Activated CD4-positive, alpha-beta T cell treated with anti-CD3 and anti-CD28 coated beads for 36 hours (primary cell): ENCODE data around the gene IFNLR1. TPM values are rescaled to one million over a fixed set of nuclear protein-coding genes. Genes with fewer than 3 reads are reported as not detected.

ENCODE experiments used
- ATAC-seq: fragments of 200-7000 bp; cut with Tn5 transposase; one replicate; pipeline ENCODE4 v1.10.0; 2021; ENCODE audit warnings: mild to moderate bottlenecking, moderate library complexity
- CTCF ChIA-PET: fragments of 350-600 bp; sonication (Branson Sonifier 250); formaldehyde crosslinking; loops from one replicate; lab custom pipeline; 2021; ENCODE audit warnings: antibody characterized with exemption; lab: Charles Lee
- POLR2A ChIA-PET: fragments of 350-600 bp; sonication (Branson Sonifier 250); formaldehyde crosslinking; loops from one replicate; lab custom pipeline; 2021; ENCODE audit warnings: antibody characterized with exemption, inconsistent platforms; lab: Charles Lee
- DNase-seq: peaks from one replicate; pipeline ENCODE4 v3.0.0-alpha.2; 2020
- H3K27ac Mint-ChIP-seq: one replicate; pipeline ENCODE4 v1.8.0; 2021; ENCODE audit warnings: mixed read lengths
- H3K27me3 Mint-ChIP-seq: one replicate; pipeline ENCODE4 v1.8.0; 2021; ENCODE audit warnings: mixed read lengths
- H3K36me3 Mint-ChIP-seq: one replicate; pipeline ENCODE4 v1.8.0; 2021; ENCODE audit warnings: low read depth, mixed read lengths
- H3K4me1 Mint-ChIP-seq: one replicate; pipeline ENCODE4 v1.8.0; 2021; ENCODE audit warnings: mixed read lengths
- H3K4me3 Mint-ChIP-seq: one replicate; pipeline ENCODE4 v1.8.0; 2021; ENCODE audit warnings: mild to moderate bottlenecking, moderate library complexity, mixed read lengths
- H3K9me3 Mint-ChIP-seq: one replicate; pipeline ENCODE4 v1.8.0; 2021; ENCODE audit warnings: low read depth, mixed read lengths
- intact Hi-C, 2 experiments: fragments of 100-400 bp; cut with DNase I in 1 of 2; cut with micrococcal nuclease in 1 of 2; formaldehyde crosslinking; loops; one replicate each; pipeline versions ENCODE4 v1.14.2 to v1.15.1; 2022 to 2024; cut with DNase I, micrococcal nuclease
- total RNA-seq, 2 experiments: library from RNA; stranded (reverse); gene quantifications; one replicate each; pipeline ENCODE4 v1.2.3, GENCODE V29; 2021

Gene IFNLR1
- total RNA-seq, 2 experiments from 2014 or later: 6.6 to 7.4 TPM

DNA sequence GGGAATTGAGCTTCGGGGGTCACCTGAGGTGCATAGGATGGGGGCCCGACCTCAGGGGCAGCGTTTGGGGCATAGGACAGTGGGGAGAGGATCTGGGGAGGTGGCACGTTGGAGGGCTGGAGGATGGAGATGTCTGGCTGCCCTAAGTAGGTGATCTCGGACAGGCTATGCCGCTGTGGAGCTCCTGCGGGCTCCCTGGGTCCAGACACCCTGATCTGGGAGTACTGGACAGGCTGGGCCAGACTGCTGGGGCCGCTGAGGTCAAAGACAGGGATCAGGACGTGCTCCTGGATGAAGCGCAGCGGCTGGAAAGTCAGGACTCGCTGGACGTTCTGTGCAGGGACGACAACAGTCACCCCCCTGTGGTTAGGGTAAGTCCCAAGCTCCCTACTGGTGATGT lies 65.7 kb downstream of the IFNLR1 start:
- intact Hi-C loops: no loop called here
- no peak overlapping the region for H3K4me3 Mint-ChIP-seq
- H3K9me3 Mint-ChIP-seq: no peaks in the 10 kb centered on the region
- ChIA-PET CTCF (interaction anchor here (0.6 kb wide), 1 partner anchor 192 kb away, joined by 3 read pairs; no protein-coding TSS in a partner anchor), POLR2A (no interaction called here)
- peaks cover 10% of the 10 kb centered on the region for H3K27me3 Mint-ChIP-seq
- H3K27ac Mint-ChIP-seq: no peak overlapping the region
- DNase-seq (no peak), ATAC-seq (no peak)
- no peaks in the 10 kb centered on the region for H3K4me1 Mint-ChIP-seq
- no peaks in the 10 kb centered on the region for H3K36me3 Mint-ChIP-seq

DNA sequence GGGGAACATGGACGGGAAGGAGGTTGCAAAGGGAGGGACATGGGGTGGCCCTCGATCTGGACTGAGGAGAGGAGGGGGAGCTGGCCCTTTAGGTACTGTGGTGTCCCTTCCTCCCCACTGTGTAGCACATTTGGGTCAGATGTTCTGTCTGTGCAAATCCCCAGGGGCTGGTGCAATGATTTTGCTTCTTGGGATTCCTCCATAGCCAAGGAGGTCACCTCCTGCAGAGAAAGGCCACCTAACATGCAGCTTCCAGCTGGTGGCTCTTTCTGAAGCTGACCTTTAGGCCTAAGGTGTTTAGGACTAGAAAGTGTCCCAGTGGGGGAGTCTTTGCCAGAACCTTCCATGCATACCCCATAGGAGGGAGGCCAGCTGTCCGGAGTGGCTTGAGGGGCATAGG lies 66.1 kb downstream of the IFNLR1 start:
- ATAC-seq (no peak), DNase-seq (no peak)
- Mint-ChIP-seq H3K27me3 (peaks cover 12% of the 10 kb centered on the region), H3K9me3 (no peaks in the 10 kb centered on the region), H3K27ac (no peak overlapping the region), H3K4me1 (no peaks in the 10 kb centered on the region), H3K36me3 (no peaks in the 10 kb centered on the region), H3K4me3 (no peak overlapping the region)
- POLR2A ChIA-PET: no interaction called here
- intact Hi-C loops: no loop called here
- CTCF ChIA-PET: no interaction called here

GRCh38 chr1:24119859-24120756 lies 67.0 kb downstream of the IFNLR1 start:
- Mint-ChIP-seq H3K27ac (no peak overlapping the region), H3K27me3 (peaks cover 12% of the 10 kb centered on the region), H3K4me1 (no peaks in the 10 kb centered on the region), H3K4me3 (no peak overlapping the region), H3K9me3 (no peaks in the 10 kb centered on the region), H3K36me3 (no peaks in the 10 kb centered on the region)
- ChIA-PET CTCF (no interaction called here), POLR2A (interaction anchor here (0.5 kb wide), 1 partner anchor 332 kb away, joined by 10 read pairs; no protein-coding TSS in a partner anchor)
- DNase-seq: no peak
- ATAC-seq: no peak
- intact Hi-C loops: no loop called here

GRCh38 chr1:24119489-24119858 lies 67.6 kb downstream of the IFNLR1 start:
- POLR2A ChIA-PET: interaction anchor here (0.5 kb wide), 1 partner anchor 332 kb away, joined by 10 read pairs; no protein-coding TSS in a partner anchor
- Mint-ChIP-seq H3K4me3 (no peak overlapping the region), H3K27me3 (peaks cover 12% of the 10 kb centered on the region), H3K9me3 (no peaks in the 10 kb centered on the region), H3K4me1 (no peaks in the 10 kb centered on the region), H3K27ac (no peak overlapping the region), H3K36me3 (no peaks in the 10 kb centered on the region)
- DNase-seq (no peak), ATAC-seq (no peak)
- CTCF ChIA-PET: no interaction called here
- intact Hi-C loops: no loop called here

DNA sequence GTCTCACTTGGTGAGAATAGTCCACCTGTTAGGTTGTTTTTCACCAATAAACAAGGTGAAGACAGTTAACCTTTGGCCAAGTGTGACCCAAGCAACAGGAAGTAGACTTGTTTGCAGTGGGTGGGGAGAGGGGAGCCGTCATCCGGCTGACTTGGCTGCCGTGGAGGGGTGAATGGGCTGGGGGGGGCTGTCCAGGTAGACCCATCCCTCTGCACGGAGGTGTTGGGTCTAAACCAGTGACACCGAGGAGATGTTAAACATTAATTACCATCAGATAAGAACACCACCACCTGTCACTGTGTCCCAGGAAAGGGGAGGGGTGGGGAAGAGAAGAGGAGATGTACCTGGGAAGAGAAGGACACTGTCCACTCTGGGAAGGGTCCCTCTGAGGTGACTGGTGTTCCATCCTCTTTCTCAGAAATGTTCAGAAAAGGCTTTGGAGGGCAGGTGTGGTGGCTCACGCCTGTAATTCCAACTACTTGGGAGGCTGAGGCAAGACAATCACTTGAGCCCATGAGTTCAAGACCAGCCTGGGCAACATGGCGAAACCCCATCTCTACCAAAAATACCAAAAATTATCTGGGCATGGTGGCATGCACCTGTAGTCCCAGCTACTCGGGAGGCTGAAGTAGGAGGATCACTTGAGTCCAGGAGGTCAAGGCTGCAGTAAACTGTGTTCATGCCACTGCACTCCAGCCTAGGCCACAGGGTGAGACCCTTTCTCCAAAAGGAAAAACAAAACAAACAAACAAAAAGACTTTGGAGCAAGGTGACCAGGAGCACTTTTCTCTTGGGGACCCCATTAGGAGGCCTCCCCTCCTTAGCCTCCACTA lies 68.5 kb downstream of the IFNLR1 start:
- CTCF ChIA-PET: interaction anchor here (0.5 kb wide), 1 partner anchor 240 kb away, joined by 3 read pairs; no protein-coding TSS in a partner anchor
- no peak overlapping the region for H3K27ac Mint-ChIP-seq
- H3K4me1 Mint-ChIP-seq: no peaks in the 10 kb centered on the region
- H3K9me3 Mint-ChIP-seq: no peaks in the 10 kb centered on the region
- intact Hi-C loops: no loop called here
- H3K4me3 Mint-ChIP-seq: no peak overlapping the region
- POLR2A ChIA-PET: interaction anchor here (0.5 kb wide), 1 partner anchor 80 kb away, joined by 4 read pairs; no protein-coding TSS in a partner anchor
- no peaks in the 10 kb centered on the region for H3K36me3 Mint-ChIP-seq
- no peak for DNase-seq
- H3K27me3 Mint-ChIP-seq: peaks cover 15% of the 10 kb centered on the region
- ATAC-seq: no peak

DNA sequence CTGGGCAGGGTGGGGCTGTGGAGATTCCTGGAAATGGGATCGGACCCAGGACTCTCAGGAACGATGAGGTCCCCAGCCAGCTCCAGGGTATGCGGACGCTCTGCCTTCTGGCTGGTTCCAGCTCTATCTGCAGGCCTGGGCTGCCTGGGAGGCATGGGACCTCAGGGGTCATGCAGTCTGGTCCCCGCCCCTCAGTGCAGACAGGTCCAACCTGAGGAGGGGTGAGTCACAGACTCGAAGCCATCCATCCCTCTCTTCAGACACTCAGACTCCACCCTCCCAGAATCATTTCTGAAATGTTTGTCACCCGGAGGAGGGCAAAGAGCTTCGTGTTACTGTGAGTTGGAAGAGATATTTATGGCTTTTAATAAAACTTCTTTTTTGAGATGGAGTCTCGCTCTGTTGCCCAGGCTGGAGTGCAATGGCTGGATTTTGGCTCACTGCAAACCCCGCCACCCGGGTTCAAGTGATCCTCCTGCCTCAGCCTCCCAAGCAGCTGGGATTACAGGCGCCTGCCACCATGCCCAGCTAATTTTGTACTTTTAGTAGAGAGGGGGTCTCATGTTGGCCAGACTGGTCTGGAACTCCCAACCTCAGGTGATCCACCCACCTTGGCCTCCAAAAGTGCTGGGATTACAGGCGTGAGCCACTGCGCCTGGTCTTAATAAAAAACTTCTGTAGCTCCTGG lies 69.2 kb downstream of the IFNLR1 start:
- ChIA-PET CTCF (interaction anchor here (0.5 to 1.5 kb wide), 2 partner anchors 47 to 240 kb away, joined by 3 to 4 read pairs; no protein-coding TSS in a partner anchor), POLR2A (interaction anchor here (0.5 kb wide), 1 partner anchor 81 kb away, joined by 4 read pairs; no protein-coding TSS in a partner anchor)
- Mint-ChIP-seq H3K36me3 (no peaks in the 10 kb centered on the region), H3K4me1 (no peaks in the 10 kb centered on the region), H3K4me3 (no peak overlapping the region), H3K27ac (no peak overlapping the region), H3K9me3 (no peaks in the 10 kb centered on the region), H3K27me3 (peaks cover 18% of the 10 kb centered on the region)
- peak; percentile 58 for ATAC-seq
- intact Hi-C loops: no loop called here
- DNase-seq: no peak

DNA sequence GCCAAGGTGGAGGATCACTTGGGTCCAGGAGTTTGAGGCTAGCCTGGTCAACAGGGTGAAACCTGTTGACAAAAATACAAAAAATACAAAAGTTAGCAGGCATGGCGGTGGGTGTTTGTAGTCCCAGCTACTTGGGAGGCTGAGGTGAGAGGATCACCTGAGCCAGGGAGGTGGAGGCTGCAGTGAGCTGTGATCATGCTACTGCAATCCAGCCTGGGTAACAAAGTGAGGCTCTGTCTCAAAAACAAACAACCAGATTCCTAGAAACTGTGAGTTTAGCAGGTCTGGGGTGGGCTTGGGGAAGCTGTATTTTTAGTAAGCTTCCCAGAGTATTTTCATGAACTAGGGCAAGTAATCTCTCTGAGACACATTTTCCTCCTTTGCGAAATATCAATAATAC lies 70.0 kb downstream of the IFNLR1 start:
- intact Hi-C loops: no loop called here
- ATAC-seq (no peak), DNase-seq (no peak)
- Mint-ChIP-seq H3K4me3 (no peak overlapping the region), H3K27ac (no peak overlapping the region), H3K27me3 (peaks cover 18% of the 10 kb centered on the region), H3K4me1 (peaks cover 6% of the 10 kb centered on the region), H3K9me3 (no peaks in the 10 kb centered on the region), H3K36me3 (no peaks in the 10 kb centered on the region)
- ChIA-PET POLR2A (interaction anchor here (0.6 kb wide), 1 partner anchor 47 kb away, joined by 4 read pairs; no protein-coding TSS in a partner anchor), CTCF (interaction anchor here (1.5 kb wide), 1 partner anchor 47 kb away, joined by 4 read pairs; no protein-coding TSS in a partner anchor)

DNA sequence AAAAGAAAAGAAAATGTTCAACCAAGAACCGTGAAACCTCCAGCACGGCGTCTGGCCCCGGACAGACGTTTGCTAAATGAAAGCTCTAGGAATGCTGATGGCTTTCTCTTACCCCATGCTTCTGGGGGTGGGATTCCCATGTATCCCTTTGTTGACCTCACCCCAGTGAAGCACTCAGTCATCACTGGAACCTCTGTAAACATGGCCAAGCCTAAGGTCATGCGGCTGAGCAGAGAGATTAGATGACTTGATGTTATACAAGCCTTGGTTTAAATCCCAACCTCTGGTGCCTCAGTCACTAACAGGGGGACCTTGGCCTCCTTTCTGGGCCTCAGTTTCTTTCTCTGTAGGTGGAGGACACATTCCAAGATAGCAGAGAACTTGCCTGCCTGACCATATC lies 72.3 kb downstream of the IFNLR1 start:
- no peaks in the 10 kb centered on the region for H3K9me3 Mint-ChIP-seq
- ChIA-PET POLR2A (no interaction called here), CTCF (interaction anchor here (0.6 to 1.5 kb wide), 3 partner anchors 20 to 212 kb away, joined by 3 to 8 read pairs (median 4); no protein-coding TSS in a partner anchor)
- no peak for ATAC-seq
- H3K27me3 Mint-ChIP-seq: peaks cover 20% of the 10 kb centered on the region
- no peak overlapping the region for H3K4me3 Mint-ChIP-seq
- H3K27ac Mint-ChIP-seq: no peak overlapping the region
- no peaks in the 10 kb centered on the region for H3K36me3 Mint-ChIP-seq
- H3K4me1 Mint-ChIP-seq: peaks cover 6% of the 10 kb centered on the region
- intact Hi-C loops: no loop called here
- DNase-seq: no peak

DNA sequence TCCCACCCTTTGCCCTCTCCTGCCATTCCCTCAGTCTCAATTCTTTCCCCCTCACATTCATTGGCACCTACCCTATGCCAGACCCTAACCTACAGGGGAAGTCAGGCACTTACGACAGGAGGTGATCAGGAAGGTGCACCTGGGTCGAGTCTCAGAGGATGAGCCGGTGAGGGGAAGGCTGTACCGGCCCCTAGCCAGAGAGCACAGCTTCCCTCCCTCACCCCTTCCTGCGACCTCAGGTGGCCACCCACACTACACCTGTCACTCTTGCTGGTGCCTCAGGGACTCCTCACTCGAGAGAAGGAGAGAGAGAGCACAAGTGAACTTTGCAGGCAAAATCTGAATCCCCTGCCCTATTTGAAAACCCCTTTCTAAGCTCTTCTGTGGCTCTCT lies 73.5 kb downstream of the IFNLR1 start:
- intact Hi-C loops: no loop called here
- CTCF ChIA-PET: interaction anchor here (0.6 to 1.5 kb wide), 3 partner anchors 36 to 162 kb away, joined by 3 to 8 read pairs (median 4); no protein-coding TSS in a partner anchor

GRCh38 chr1:24111996-24112779 lies 74.9 kb downstream of the IFNLR1 start, which contains the start of gene MYOM3:
Gene MYOM3, minus strand, starts transcription at chr1:24112135. Its CDS starts 3,499 bp downstream, at chr1:24108636.
- no peak within 1 kb of the TSS for H3K4me3 Mint-ChIP-seq
- peaks cover 9% of the 10 kb centered on the region for H3K4me1 Mint-ChIP-seq
- peak; percentile 82 for DNase-seq
- intact Hi-C loops: loop anchor here (1.0 kb wide), 2 partner anchors 41 to 42 kb away; no protein-coding TSS in a partner anchor
- H3K27ac Mint-ChIP-seq: no peak within 1 kb of the TSS
- peaks cover 13% of the 10 kb centered on the region for H3K27me3 Mint-ChIP-seq
- peak; percentile 97 for ATAC-seq
- H3K36me3 Mint-ChIP-seq: no peaks in the 10 kb centered on the region
- H3K9me3 Mint-ChIP-seq: no peaks in the 10 kb centered on the region
- ChIA-PET CTCF (interaction anchor here (0.5 to 2.2 kb wide), 4 partner anchors 41 to 341 kb away, joined by 3 to 9 read pairs (median 4); no protein-coding TSS in a partner anchor), POLR2A (no interaction called here)

More for the DNA sequence above, 73.5 kb downstream of the IFNLR1 start:
- POLR2A ChIA-PET: interaction anchor here (0.7 kb wide), 1 partner anchor 66 kb away, joined by 11 read pairs; no protein-coding TSS in a partner anchor
- Mint-ChIP-seq H3K4me1 (peaks cover 9% of the 10 kb centered on the region), H3K27me3 (peaks cover 18% of the 10 kb centered on the region), H3K9me3 (no peaks in the 10 kb centered on the region), H3K36me3 (no peaks in the 10 kb centered on the region), H3K4me3 (no peak overlapping the region), H3K27ac (no peak overlapping the region)
- DNase-seq: no peak
- no peak for ATAC-seq
